HG02610 (cell line): ENCODE measurements around the gene NAA15.
A peak's percentile ranks its signal among the peaks of the same experiment; 100 is the strongest.
"Not testable (repeated sequence)": the region's sequence is repeated elsewhere in the genome, so short reads cannot be mapped to it uniquely, and the experiment has no call there.

Source experiments
- ATAC-seq: cut with Tn5 transposase; IDR thresholded peaks from one replicate; pipeline ENCODE4 v1.9.1; 2021; ENCODE audit warnings: mild to moderate bottlenecking, moderate library complexity; ENCODE audit not compliant: unreplicated experiment

NAA15 gene

DNA sequence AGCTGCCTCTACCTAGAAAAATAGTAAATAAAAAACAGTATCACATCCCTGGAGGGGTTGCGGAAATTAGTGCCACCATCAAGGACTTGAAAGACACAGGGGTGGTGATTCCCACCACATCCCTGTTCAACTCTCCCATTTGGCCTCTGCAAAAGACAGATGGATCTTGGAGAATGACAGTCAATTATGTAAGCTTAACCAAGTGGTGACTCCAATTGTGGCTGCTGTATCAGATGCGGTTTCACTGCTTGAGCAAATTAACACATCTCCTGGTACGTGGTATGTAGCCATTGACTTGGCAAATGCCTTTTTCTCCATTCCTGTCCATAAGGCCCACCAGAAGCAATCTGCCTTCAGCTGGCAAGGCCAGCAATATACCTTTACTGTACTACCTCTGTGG lies 143.6 kb downstream of the NAA15 start:
- ATAC-seq, result not testable (repeated sequence)

DNA sequence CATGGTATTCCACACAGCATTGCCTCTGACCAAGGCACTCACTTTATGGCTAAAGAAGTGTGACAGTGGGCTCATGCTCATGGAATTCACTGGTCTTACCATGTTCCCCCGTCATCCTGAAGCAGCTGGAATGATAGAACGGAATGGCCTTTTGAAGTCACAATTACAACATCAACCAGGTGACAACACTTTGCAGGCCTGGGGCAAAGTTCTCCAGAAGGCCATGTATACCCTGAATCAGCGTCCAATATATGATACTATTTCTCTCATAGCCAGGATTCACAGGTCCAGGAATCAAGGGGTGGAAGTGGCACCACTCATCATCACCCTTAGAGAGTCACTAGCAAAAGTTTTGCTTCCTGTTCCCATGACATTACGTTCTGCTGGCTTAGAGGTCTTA lies 145.8 kb downstream of the NAA15 start:
- ATAC-seq, result not testable (repeated sequence)

- ATAC-seq, result no peak
These were observed 149.3 kb downstream of the NAA15 start for GRCh38 chr4:139450586-139450985.

GRCh38 chr4:139451997-139452396 lies 150.7 kb downstream of the NAA15 start:
- ATAC-seq, result no peak

DNA sequence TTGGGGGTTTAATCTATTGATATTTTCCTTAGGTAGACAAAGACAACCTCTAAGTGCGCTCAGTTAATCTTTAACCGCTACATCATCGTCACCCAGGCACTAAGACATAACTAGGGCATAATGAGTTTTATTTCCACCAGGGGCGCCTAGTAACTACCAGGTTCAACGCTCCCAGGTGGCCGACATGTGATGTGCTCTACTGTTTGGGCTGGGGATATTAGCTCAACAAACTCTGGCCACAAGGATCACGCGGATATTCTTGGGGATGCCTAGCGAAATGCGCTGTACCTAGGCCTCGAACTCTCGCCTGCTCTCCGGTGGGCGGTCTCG lies 151.7 kb downstream of the NAA15 start:
- ATAC-seq, result peak; percentile 38

- peak; percentile 91 for ATAC-seq
These were observed 152.2 kb downstream of the NAA15 start for GRCh38 chr4:139453371-139454110.

- ATAC-seq, result peak; percentile 2
These were observed 153.1 kb downstream of the NAA15 start, which contains the start of gene RAB33B for GRCh38 chr4:139454111-139455045. Gene RAB33B (plus strand): TSS chr4:139454121. CDS start chr4:139454196, 75 bp downstream.

DNA sequence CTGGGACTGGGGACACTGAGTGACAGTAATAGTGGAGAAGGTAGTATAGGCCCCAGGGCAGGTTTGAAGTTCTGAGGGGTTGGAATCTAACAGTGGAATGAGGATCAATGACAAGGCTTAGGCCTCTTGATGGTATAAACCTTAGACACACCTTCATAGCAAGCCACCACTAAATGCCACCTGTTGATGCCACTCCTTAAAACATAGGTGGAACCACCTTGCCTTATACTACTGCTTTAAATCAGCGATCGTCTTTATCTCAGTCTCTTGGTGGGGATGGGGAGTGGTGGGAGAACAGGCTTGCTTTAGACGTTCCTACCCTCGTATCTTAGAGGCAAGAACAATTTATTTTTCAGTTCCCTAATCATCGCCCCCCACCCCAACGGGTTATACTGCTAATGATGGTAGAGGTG lies 153.8 kb downstream of the NAA15 start:
- ATAC-seq, result no peak

GRCh38 chr4:139457318-139457717 lies 156.0 kb downstream of the NAA15 start:
- ATAC-seq, result no peak

DNA sequence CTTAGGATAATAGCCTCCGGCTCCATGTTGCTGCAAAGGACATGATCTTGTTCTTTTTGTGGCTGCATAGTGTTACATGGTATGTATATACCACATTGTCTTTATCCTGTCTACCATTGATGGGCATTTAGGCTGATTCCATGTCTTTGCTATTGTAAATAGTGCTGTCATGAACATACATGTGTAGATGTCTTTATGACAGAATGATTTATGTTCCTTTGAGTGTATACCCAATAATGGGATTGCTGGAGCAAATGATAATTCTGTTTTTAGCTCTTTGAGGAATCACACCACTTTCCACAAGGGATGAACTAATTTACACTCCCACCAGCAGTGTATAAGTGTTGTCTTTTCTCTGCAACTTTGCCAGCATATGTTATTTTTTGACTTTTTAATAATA lies 157.2 kb downstream of the NAA15 start:
- ATAC-seq, result no peak

- ATAC-seq, result no peak
These were observed 157.7 kb downstream of the NAA15 start for GRCh38 chr4:139458999-139459398.

GRCh38 chr4:139460565-139460964 lies 159.3 kb downstream of the NAA15 start:
- no peak for ATAC-seq

- no peak for ATAC-seq
These were observed 159.8 kb downstream of the NAA15 start for GRCh38 chr4:139461022-139461628.

GRCh38 chr4:139464512-139464911 lies 163.2 kb downstream of the NAA15 start:
- ATAC-seq, result not testable (repeated sequence)

DNA sequence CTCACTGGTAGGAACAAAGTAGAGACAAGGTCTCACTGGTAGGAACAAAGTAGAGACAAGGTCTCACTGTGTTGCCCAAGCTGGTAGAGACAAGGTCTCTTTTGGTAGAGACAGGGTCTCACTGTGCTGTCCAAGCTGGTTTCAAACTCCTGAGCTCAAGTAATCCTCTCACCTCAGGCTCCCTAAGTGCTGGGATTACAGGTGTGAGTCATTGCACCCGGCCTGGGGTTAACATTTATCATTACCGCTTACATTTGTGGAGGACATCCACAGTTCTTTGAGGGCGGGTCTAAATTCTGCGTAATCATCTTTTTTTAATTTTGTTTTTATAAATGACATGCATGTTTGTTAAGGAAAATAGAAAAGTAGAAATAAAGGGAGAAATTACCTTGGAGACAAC lies 164.6 kb downstream of the NAA15 start:
- no peak for ATAC-seq

DNA sequence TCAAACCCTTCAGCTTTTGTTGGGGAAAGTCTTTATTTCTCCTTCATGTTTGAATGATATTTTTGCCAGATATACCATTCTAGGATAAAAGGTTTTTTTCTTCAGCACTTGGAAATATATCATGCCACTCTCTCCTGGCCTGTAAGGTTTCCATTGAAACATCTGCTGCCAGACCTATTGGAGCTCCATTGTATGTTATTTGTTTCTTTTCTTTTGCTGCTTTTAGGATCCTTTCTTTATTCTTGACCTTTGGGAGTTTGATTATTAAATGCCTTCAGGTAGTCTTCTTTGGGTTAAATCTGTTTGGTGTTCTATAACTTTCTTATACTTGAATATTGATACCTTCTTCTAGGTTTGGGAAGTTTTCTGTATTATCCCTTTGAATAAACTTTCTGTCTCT lies 167.5 kb downstream of the NAA15 start:
- ATAC-seq, result not testable (repeated sequence)

DNA sequence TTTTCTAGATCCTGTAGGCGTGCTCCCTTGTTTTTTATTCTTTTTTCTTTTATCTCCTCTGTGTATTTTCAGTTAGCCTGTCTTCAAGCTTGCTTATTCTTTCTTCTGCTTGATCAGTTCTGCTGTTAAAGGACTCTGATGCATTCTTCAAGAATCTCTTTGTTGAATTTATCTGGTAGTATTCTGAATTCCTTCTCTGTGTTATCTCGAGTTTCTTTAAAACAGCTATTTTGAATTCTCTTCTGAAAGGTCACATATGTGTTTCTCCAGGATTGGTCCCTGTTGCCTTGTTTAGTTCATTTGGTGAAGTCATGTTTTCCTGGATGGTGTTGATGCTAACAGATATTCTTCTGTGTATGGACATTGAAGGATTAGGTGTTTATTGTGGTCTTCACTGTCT lies 167.9 kb downstream of the NAA15 start:
- no peak for ATAC-seq
